Body of pancreas (tissue), 4 donors: Measurements from ENCODE around the gene GJB5. TPM values are rescaled to one million over a fixed set of nuclear protein-coding genes. Genes with fewer than 3 reads are reported as not detected.

Source experiments
- ATAC-seq: fragments of 150-250 bp; one replicate; pipeline ENCODE4 v1.9.1; 2016
- DNase-seq, 4 donors: peaks; one replicate each; pipeline ENCODE4 v3.0.0-alpha.2; 2019
- H3K27ac ChIP-seq, 4 donors: fragments of 200-600 bp; sonication (generic); 1 replicate in 3 of 4; 2 replicates in 1 of 4; pipeline versions ENCODE4 v1.5.1 to v1.6.1; 2016 to 2019; ENCODE audit warnings: mild to moderate bottlenecking in 1 of 4, mixed read lengths in 1 of 4, moderate library complexity in 1 of 4
- H3K27me3 ChIP-seq, 2 donors: fragments of 200-600 bp; sonication (generic); one replicate each; pipeline ENCODE4 v1.6.0; 2016; ENCODE audit warnings: mild to moderate bottlenecking in 1 of 2
- H3K36me3 ChIP-seq, 2 donors: fragments of 200-600 bp; sonication (generic); replicated peaks in 1 of 2; 2 replicates each; pipeline ENCODE4 v1.5.1; 2016; ENCODE audit warnings: low read depth in 2 of 2; ENCODE audit not compliant: insufficient read depth in 1 of 2
- H3K4me1 ChIP-seq: fragments of 200-600 bp; sonication (generic); one replicate; pipeline ENCODE4 v1.6.0; 2016
- H3K4me3 ChIP-seq, 2 donors: fragments of 200-600 bp; sonication (generic); 1 replicate in 1 of 2; 2 replicates in 1 of 2; pipeline ENCODE4 v1.5.1; 2016 to 2019
- H3K9me3 ChIP-seq, 3 donors: fragments of 200-600 bp; sonication (generic); 1 replicate in 2 of 3; 2 replicates in 1 of 3; pipeline ENCODE4 v1.5.1; 2016
- CTCF ChIP-seq, 7 experiments: fragments of 450-650 bp in 4 of 7; fragments of 200-600 bp in 3 of 7; sonication (generic) in 3 of 7; IDR thresholded peaks; one replicate each; pipeline ENCODE4 v1.5.1; 2016 to 2019; ENCODE audit warnings: antibody characterized with exemption in 7 of 7
- POLR2A ChIP-seq, 3 donors: fragments of 450-650 bp; IDR thresholded peaks; one replicate each; pipeline ENCODE4 v1.6.1; 2016; ENCODE audit warnings: antibody characterized with exemption in 3 of 3, mild to moderate bottlenecking in 2 of 3
- WGBS, 2 donors: methylation state at CpG; one replicate each; pipeline ENCODE4 v1.1.5; 2017; 5-methylcytosine and 5-hydroxymethylcytosine counted together
- intact Hi-C: fragments of 100-400 bp; cut with DNase I; formaldehyde crosslinking; loops from one replicate; pipeline ENCODE4 v1.15.1; 2023
- total RNA-seq, 2 donors: library from RNA; depleted of rRNA; stranded (reverse); fragments of >200 nt; gene quantifications; one replicate each; pipeline ENCODE4 v1.1.0, GENCODE V29; 2016

GJB5 gene
- total RNA-seq, 2 donors from 2014 or later: not detected

GRCh38 chr1:34794001-34794789 is 39.3 kb downstream of the GJB5 start:
- TF ChIP-seq POLR2A (IDR thresholded peaks at IDR 0.05) (no peak), CTCF (IDR thresholded peaks at IDR 0.05) (no peak)
- intact Hi-C loops: no loop called here
- DNase-seq (no peak), ATAC-seq (no peak)
- Histone ChIP-seq H3K9me3 (no peaks in the 10 kb centered on the region), H3K4me3 (no peak overlapping the region), H3K27ac (no peak overlapping the region), H3K36me3 (no peaks in the 10 kb centered on the region), H3K4me1 (peaks cover 14% of the 10 kb centered on the region), H3K27me3 (no peaks in the 10 kb centered on the region)
- 90% methylated on average over 33 to 38 of the region's 40 CpGs for WGBS, 2 donors

GRCh38 chr1:34794790-34795180 is 39.9 kb downstream of the GJB5 start:
- Histone ChIP-seq H3K4me3 (no peak overlapping the region), H3K27ac (no peak overlapping the region), H3K4me1 (peaks cover 17% of the 10 kb centered on the region), H3K27me3 (no peaks in the 10 kb centered on the region), H3K36me3 (no peaks in the 10 kb centered on the region), H3K9me3 (no peaks in the 10 kb centered on the region)
- WGBS, 2 donors: 90 to 95% methylated on average over 11 to 12 of the region's 12 CpGs
- ATAC-seq: no peak
- no peak for DNase-seq
- intact Hi-C loops: no loop called here
- no peak for TF ChIP-seq POLR2A (IDR thresholded peaks at IDR 0.05)
- no peak for TF ChIP-seq CTCF (IDR thresholded peaks at IDR 0.05)

- intact Hi-C loops: no loop called here
- ATAC-seq: no peak
- no peak for DNase-seq
- Histone ChIP-seq H3K9me3 (no peaks in the 10 kb centered on the region), H3K4me3 (no peak overlapping the region), H3K4me1 (peaks cover 17% of the 10 kb centered on the region), H3K27ac (no peak overlapping the region), H3K27me3 (no peaks in the 10 kb centered on the region), H3K36me3 (no peaks in the 10 kb centered on the region)
- 69% methylated on average over 6 of the region's 6 CpGs for WGBS, 2 donors
- TF ChIP-seq CTCF (IDR thresholded peaks at IDR 0.05) (no peak), POLR2A (IDR thresholded peaks at IDR 0.05) (no peak)
Measured at GRCh38 chr1:34795916-34796315, 41.1 kb downstream of the GJB5 start.

- Histone ChIP-seq H3K9me3 (no peaks in the 10 kb centered on the region), H3K4me1 (peaks cover 17% of the 10 kb centered on the region), H3K27me3 (no peaks in the 10 kb centered on the region), H3K4me3 (no peak overlapping the region), H3K27ac (no peak overlapping the region), H3K36me3 (no peaks in the 10 kb centered on the region)
- no peak for ATAC-seq
- DNase-seq: no peak
- intact Hi-C loops: no loop called here
- 79 to 95% methylated on average over 6 of the region's 6 CpGs for WGBS, 2 donors
- TF ChIP-seq POLR2A (IDR thresholded peaks at IDR 0.05) (no peak), CTCF (IDR thresholded peaks at IDR 0.05) (no peak)
Measured at GRCh38 chr1:34796990-34797389, 42.1 kb downstream of the GJB5 start.

- Histone ChIP-seq H3K36me3 (no peaks in the 10 kb centered on the region), H3K27me3 (no peaks in the 10 kb centered on the region), H3K9me3 (no peaks in the 10 kb centered on the region), H3K4me1 (peaks cover 6% of the 10 kb centered on the region), H3K4me3 (no peak overlapping the region), H3K27ac (no peak overlapping the region)
- WGBS, 2 donors: 92 to 97% methylated on average over 6 of the region's 6 CpGs
- no peak for TF ChIP-seq CTCF (IDR thresholded peaks at IDR 0.05)
- no peak for TF ChIP-seq POLR2A (IDR thresholded peaks at IDR 0.05)
- DNase-seq (no peak), ATAC-seq (no peak)
- intact Hi-C loops: no loop called here
Measured at GRCh38 chr1:34800214-34800613, 45.4 kb downstream of the GJB5 start.
